GM12875 (cell line): ENCODE data around the gene LCN10.
"Not testable (repeated sequence)": the region's sequence is repeated elsewhere in the genome, so short reads cannot be mapped to it uniquely, and the experiment has no call there.

ENCODE experiments used
- H3K4me3 ChIP-seq: one replicate; pipeline ENCODE4 v1.5.1; 2011; ENCODE audit warnings: low read depth, low read length, control low read depth
- CTCF ChIP-seq: IDR thresholded peaks from 2 replicates; pipeline ENCODE4 v1.5.1; 2011; ENCODE audit warnings: low read depth, mild to moderate bottlenecking, control low read depth, inconsistent platforms, low read length, moderate library complexity, borderline replicate concordance; ENCODE audit not compliant: insufficient read depth

LCN10 gene

GRCh38 chr9:136714893-136715274 lies 27.9 kb downstream of the LCN10 start:
- no peak overlapping the region for H3K4me3 ChIP-seq
- TF ChIP-seq CTCF, result no peak

- no peak for TF ChIP-seq CTCF
- no peak overlapping the region for H3K4me3 ChIP-seq
Observed at GRCh38 chr9:136714096-136714892, 28.4 kb downstream of the LCN10 start.

- no peak overlapping the region for H3K4me3 ChIP-seq
- no peak for TF ChIP-seq CTCF
Observed at GRCh38 chr9:136713550-136713949, 29.2 kb downstream of the LCN10 start.

GRCh38 chr9:136712690-136713544 lies 29.8 kb downstream of the LCN10 start:
- H3K4me3 ChIP-seq, result no peak overlapping the region
- TF ChIP-seq CTCF, result no peak

GRCh38 chr9:136711751-136712689 lies 30.7 kb downstream of the LCN10 start, which contains the start of gene DIPK1B:
DIPK1B (plus strand) TSS chr9:136712572; CDS start chr9:136712666, 94 bp downstream.
- no peak within 1 kb of the TSS for H3K4me3 ChIP-seq
- no peak for TF ChIP-seq CTCF

GRCh38 chr9:136711219-136711648 lies 31.5 kb downstream of the LCN10 start:
- not testable (repeated sequence) for H3K4me3 ChIP-seq

GRCh38 chr9:136710543-136710942 lies 32.2 kb downstream of the LCN10 start:
- no peak overlapping the region for H3K4me3 ChIP-seq
- TF ChIP-seq CTCF, result no peak
